ENCODE results near the gene ZNF322. TPM values are rescaled to one million over a fixed set of nuclear protein-coding genes. Genes with fewer than 3 reads are reported as not detected.

ZNF322 gene
- total and polyA plus RNA-seq, 3 experiments from 2014 or later = 9.9 to 15.2 (median 13.7) TPM

DNA sequence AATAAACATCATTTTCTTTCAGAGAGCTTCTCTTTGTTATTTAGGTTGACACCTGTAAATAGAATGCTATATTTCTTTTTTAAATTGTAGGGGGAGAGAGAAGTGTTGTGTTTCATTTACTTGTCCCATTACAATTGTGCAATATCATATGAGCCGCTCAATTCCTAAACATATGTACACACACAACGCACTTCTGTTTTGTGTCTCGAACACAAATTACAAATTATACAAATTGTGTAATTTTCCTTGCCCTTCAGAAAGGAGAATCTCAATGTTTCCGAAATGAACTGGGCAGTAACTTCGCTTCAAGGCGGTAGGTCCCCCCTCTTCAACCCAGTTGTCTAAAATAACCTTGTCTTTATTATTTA lies 65.4 kb downstream of the ZNF322 start:
- Histone ChIP-seq H3K4me3 (ENCODE audit: low read length) (no peak overlapping the region), H3K9me3 (ENCODE audit: low read length) (no peaks in the 10 kb centered on the region), H3K36me3 (ENCODE audit: insufficient read depth, low read length) (peaks cover 11% of the 10 kb centered on the region), H3K4me1 (ENCODE audit: insufficient read depth, low read length) (peaks cover 21% of the 10 kb centered on the region), H3K27ac (ENCODE audit: low read depth, low read length) (no peak overlapping the region), H3K27me3 (ENCODE audit: insufficient read depth, low read length, poor library complexity, severe bottlenecking) (peaks cover 5% of the 10 kb centered on the region)
- no peak overlapping the region for H3K27ac Mint-ChIP-seq
- DNase-seq = no peak
- no peak overlapping the region for H3K4me3 Mint-ChIP-seq
- H3K4me1 Mint-ChIP-seq = peaks cover under 1 to 12% (median under 1%) of the 10 kb centered on the region in 3 donors
- POLR2A ChIA-PET = no interaction called here
- H3K36me3 Mint-ChIP-seq = peaks cover 0 to 13% (median 4%) of the 10 kb centered on the region in 3 donors
- H3K27me3 Mint-ChIP-seq = peaks cover 4 to 51% of the 10 kb centered on the region in 2 donors
- CTCF ChIA-PET = interaction anchor here (1.7 to 8.3 kb wide), 5 partner anchors 13 to 260 kb away, joined by 4 to 97 read pairs (median 46); no protein-coding TSS in a partner anchor
- H3K9me3 Mint-ChIP-seq = no peaks in the 10 kb centered on the region

DNA sequence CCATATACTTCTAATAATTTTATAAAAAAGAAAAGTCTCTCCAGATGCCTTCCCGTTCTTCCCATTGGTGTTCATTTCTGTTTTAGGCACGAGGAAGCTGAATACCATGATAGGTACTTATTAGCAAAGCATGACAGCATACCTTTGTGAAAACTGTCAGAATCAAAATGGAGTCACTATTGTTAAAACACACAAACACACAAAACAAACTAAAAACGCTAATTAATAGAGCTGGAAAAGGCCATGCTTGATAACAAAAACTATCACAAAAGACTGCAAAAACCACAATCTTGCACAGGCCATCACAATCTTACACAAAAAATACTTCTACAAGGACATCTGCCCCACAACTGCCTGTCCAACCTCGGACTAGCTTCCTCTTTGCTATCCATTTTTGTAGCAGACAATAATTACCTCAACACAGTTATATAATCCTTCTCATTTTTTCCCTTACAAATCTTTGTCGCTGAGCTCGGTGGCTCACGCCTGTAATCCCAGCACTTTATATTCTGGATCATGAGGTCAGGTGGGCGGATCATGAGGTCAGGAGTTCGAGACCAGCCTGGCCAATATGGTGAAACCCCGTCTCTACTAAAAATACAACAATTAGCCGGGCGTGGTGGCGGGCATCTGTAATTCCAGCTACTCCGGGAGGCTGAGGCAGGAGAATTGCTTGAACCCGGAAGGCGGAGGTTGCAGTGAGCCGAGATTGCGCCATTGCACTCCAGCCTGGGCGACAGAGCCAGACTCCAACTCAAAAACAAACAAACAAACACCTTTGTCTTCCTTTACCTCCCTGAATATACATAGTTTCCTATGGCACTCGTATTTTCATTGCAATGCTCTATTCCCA lies 66.0 kb downstream of the ZNF322 start:
- peaks cover 7% of the 10 kb centered on the region for H3K36me3 ChIP-seq (ENCODE audit: insufficient read depth, low read length)
- no peaks in the 10 kb centered on the region for H3K9me3 ChIP-seq (ENCODE audit: low read length)
- H3K4me3 ChIP-seq (ENCODE audit: low read length) = no peak overlapping the region
- ChIA-PET CTCF (interaction anchor here (3.9 to 8.3 kb wide), 3 partner anchors 12 to 252 kb away, joined by 46 to 97 read pairs (median 81); no protein-coding TSS in a partner anchor), POLR2A (no interaction called here)
- H3K27ac Mint-ChIP-seq = no peak overlapping the region
- DNase-seq = no peak
- H3K36me3 Mint-ChIP-seq = peaks cover 0 to 8% (median under 1%) of the 10 kb centered on the region in 3 donors
- peaks cover 0 to 10% (median 0%) of the 10 kb centered on the region in 3 donors for H3K4me1 Mint-ChIP-seq
- H3K27me3 Mint-ChIP-seq = peaks cover 4 to 51% of the 10 kb centered on the region in 2 donors
- H3K27me3 ChIP-seq (ENCODE audit: insufficient read depth, low read length, poor library complexity, severe bottlenecking) = peaks cover 5% of the 10 kb centered on the region
- H3K4me3 Mint-ChIP-seq = no peak overlapping the region
- H3K9me3 Mint-ChIP-seq = no peaks in the 10 kb centered on the region
- no peak overlapping the region for H3K27ac ChIP-seq (ENCODE audit: low read depth, low read length)
- H3K4me1 ChIP-seq (ENCODE audit: insufficient read depth, low read length) = peaks cover 18% of the 10 kb centered on the region

DNA sequence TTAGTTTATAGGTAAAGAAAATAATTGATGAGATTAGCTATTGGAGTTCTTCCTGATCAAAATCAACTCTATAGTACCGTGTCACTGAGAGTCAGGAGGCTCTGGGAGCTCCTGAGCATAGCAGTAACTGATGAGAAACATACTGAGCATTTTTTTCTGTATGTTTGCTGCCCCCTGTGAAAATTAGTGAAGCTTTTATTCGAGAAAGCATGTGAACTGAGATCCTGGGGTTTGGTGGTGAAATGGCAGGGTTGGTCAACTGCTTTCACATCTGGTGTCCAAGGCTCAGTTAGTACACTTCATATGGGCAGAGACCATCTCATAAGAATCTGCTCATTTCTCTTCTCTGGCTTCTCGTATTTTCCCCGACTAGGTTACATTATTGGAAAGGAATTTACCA lies 66.9 kb downstream of the ZNF322 start:
- Histone ChIP-seq H3K36me3 (ENCODE audit: insufficient read depth, low read length) (no peaks in the 10 kb centered on the region), H3K4me3 (ENCODE audit: low read length) (no peak overlapping the region), H3K27ac (ENCODE audit: low read depth, low read length) (no peak overlapping the region), H3K27me3 (ENCODE audit: insufficient read depth, low read length, poor library complexity, severe bottlenecking) (peaks cover 5% of the 10 kb centered on the region), H3K4me1 (ENCODE audit: insufficient read depth, low read length) (peaks cover 9% of the 10 kb centered on the region), H3K9me3 (ENCODE audit: low read length) (no peaks in the 10 kb centered on the region)
- no peak overlapping the region for H3K4me3 Mint-ChIP-seq
- no peak for DNase-seq
- no peak overlapping the region for H3K27ac Mint-ChIP-seq
- no peaks in the 10 kb centered on the region for H3K9me3 Mint-ChIP-seq
- no peaks in the 10 kb centered on the region for H3K36me3 Mint-ChIP-seq
- peaks cover 0 to 2% (median 0%) of the 10 kb centered on the region in 3 donors for H3K4me1 Mint-ChIP-seq
- H3K27me3 Mint-ChIP-seq = peaks cover 4 to 51% of the 10 kb centered on the region in 2 donors
- CTCF ChIA-PET = interaction anchor here (1.1 to 8.3 kb wide), 4 partner anchors 11 to 252 kb away, joined by 3 to 97 read pairs (median 64); no protein-coding TSS in a partner anchor
- POLR2A ChIA-PET = interaction anchor here (0.5 to 0.7 kb wide), 2 partner anchors 16 to 388 kb away, joined by 3 read pairs; a partner anchor contains a TSS

DNA sequence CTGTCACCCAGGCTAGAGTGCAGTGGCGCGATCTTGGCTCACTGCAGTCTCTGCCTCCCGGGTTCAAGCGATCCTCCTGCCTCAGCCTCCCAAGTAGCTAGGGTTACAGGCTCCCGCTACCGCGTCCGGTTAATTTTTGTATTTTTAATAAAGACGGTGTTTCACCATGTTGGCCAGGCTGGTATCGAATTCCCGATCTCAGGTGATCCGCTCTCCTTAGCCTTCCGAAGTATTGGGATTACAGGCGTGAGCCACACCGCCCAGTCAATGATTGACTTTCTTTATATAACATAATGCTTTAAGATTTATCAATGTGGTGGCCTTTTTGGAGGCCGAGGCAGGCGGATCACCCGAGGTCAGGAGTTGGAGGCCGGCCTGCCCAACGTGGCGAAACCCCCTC lies 70.6 kb downstream of the ZNF322 start:
- peaks cover 4% of the 10 kb centered on the region for H3K27me3 ChIP-seq (ENCODE audit: insufficient read depth, low read length, poor library complexity, severe bottlenecking)
- CTCF ChIA-PET = interaction anchor here (1.1 to 8.3 kb wide), 2 partner anchors 17 to 19 kb away, joined by 4 to 97 read pairs; no protein-coding TSS in a partner anchor

More for the DNA sequence above, 70.6 kb downstream of the ZNF322 start:
- H3K27ac Mint-ChIP-seq = no peak overlapping the region
- H3K9me3 Mint-ChIP-seq = no peaks in the 10 kb centered on the region
- POLR2A ChIA-PET = interaction anchor here (0.7 kb wide), 1 partner anchor 69 kb away, joined by 3 read pairs; no protein-coding TSS in a partner anchor
- no peak overlapping the region for H3K27ac ChIP-seq (ENCODE audit: low read depth, low read length)
- H3K4me1 Mint-ChIP-seq = no peaks in the 10 kb centered on the region
- H3K4me1 ChIP-seq (ENCODE audit: insufficient read depth, low read length) = no peaks in the 10 kb centered on the region
- no peak for DNase-seq
- no peaks in the 10 kb centered on the region for H3K36me3 ChIP-seq (ENCODE audit: insufficient read depth, low read length)
- H3K4me3 ChIP-seq (ENCODE audit: low read length) = no peak overlapping the region
- H3K27me3 Mint-ChIP-seq = peaks cover 11 to 60% of the 10 kb centered on the region in 2 donors
- no peaks in the 10 kb centered on the region for H3K36me3 Mint-ChIP-seq
- H3K9me3 ChIP-seq (ENCODE audit: low read length) = no peaks in the 10 kb centered on the region
- no peak overlapping the region for H3K4me3 Mint-ChIP-seq

Other genes with a start within 250 kb of the ZNF322 start
- gene BTN3A3, start 219.2 kb downstream of the ZNF322 start, total RNA-seq = 10 to 100 TPM; 32.8 to 37.1 TPM
- gene BTN3A3, start 219.2 kb downstream of the ZNF322 start, polyA plus RNA-seq = 75.5 TPM
- gene BTN2A1, start 201.8 kb downstream of the ZNF322 start, total RNA-seq = 10 to 100 TPM; 24.0 to 26.4 TPM
- gene BTN2A1, start 201.8 kb downstream of the ZNF322 start, polyA plus RNA-seq = 14.4 TPM
- under 1 TPM in 1 of 2 experiments, not detected in 1; 0.09 TPM for gene BTN1A1, start 159.4 kb downstream of the ZNF322 start, total RNA-seq
- gene BTN1A1, start 159.4 kb downstream of the ZNF322 start, polyA plus RNA-seq = not detected
- gene HMGN4, start 121.4 kb downstream of the ZNF322 start, total RNA-seq = 10 to 100 TPM; 90.0 to 91.4 TPM
- gene HMGN4, start 121.4 kb downstream of the ZNF322 start, polyA plus RNA-seq = 166 TPM
- 10 to 100 TPM; 34.5 to 36.1 TPM for gene ABT1, start 62.8 kb downstream of the ZNF322 start, total RNA-seq
- gene ABT1, start 62.8 kb downstream of the ZNF322 start, polyA plus RNA-seq = 39.7 TPM

Measured in CD8-positive, alpha-beta memory T cell (primary cell).